ENCODE data around the gene PPP1CA. TPM values are rescaled to one million over a fixed set of nuclear protein-coding genes. Genes with fewer than 3 reads are reported as not detected.
A peak's percentile ranks its signal among the peaks of the same experiment; 100 is the strongest.

PPP1CA gene
- total and polyA plus RNA-seq, 2 donors (not counting 1 experiment from before 2014, with no cell fraction given): 104 to 135 TPM

- H3K4me1 ChIP-seq (ENCODE audit: control insufficient read depth, extremely low read depth, insufficient read depth, low read length): peaks cover 45% of the 10 kb centered on the region
- peaks cover 1% of the 10 kb centered on the region for H3K36me3 ChIP-seq (ENCODE audit: control insufficient read depth, insufficient read depth, low read length)
- no peaks in the 10 kb centered on the region for H3K9me3 ChIP-seq (ENCODE audit: control insufficient read depth, insufficient read depth, low read depth, low read length)
- H4K20me1 ChIP-seq (ENCODE audit: control insufficient read depth, extremely low read depth, insufficient read depth, low read length): no peaks in the 10 kb centered on the region
- peak within 1 kb of the TSS; percentile 95 for H3K9ac ChIP-seq (ENCODE audit: insufficient read depth, low read length)
- no peak for TF ChIP-seq EZH2 (IDR thresholded peaks at IDR 0.05; ENCODE audit: low read length, missing control alignments)
- no peak for TF ChIP-seq CTCF (conservative IDR thresholded peaks at IDR 0.05 in 1 of 2, IDR thresholded peaks at IDR 0.05 in 1 of 2; ENCODE audit: low read depth in 1 of 2, low read length in 2 of 2)
- peak; percentile 93 to 95 for DNase-seq (ENCODE audit: low read depth in 2 of 2)
- H3K27ac ChIP-seq (ENCODE audit: insufficient read depth, low read length): peak within 1 kb of the TSS; percentile 99
- no peak within 1 kb of the TSS for H2AFZ ChIP-seq (ENCODE audit: low read length)
- peak within 1 kb of the TSS; percentile 91 for H3K4me2 ChIP-seq (ENCODE audit: extremely low read depth, insufficient read depth, low read length)
- H3K4me3 ChIP-seq (replicated peaks in 1 of 4; ENCODE audit: control extremely low read depth in 1 of 4, insufficient read depth in 1 of 4, low read depth in 3 of 4, low read length in 4 of 4): peak within 1 kb of the TSS; percentile 52 to 93 (median 78)
- peaks cover 4% of the 10 kb centered on the region for H3K79me2 ChIP-seq (ENCODE audit: control insufficient read depth, insufficient read depth, low read length)
- H3K27me3 ChIP-seq (ENCODE audit: control insufficient read depth, insufficient read depth, low read length): no peaks in the 10 kb centered on the region
These were observed 48.2 kb downstream of the PPP1CA start, which contains the start of gene POLD4 for GRCh38 chr11:67353317-67354074. POLD4 (minus strand) TSS chr11:67353546; CDS start chr11:67353399, 147 bp downstream.

GRCh38 chr11:67352546-67353316 is 48.9 kb downstream of the PPP1CA start:
- TF ChIP-seq EZH2 (IDR thresholded peaks at IDR 0.05; ENCODE audit: low read length, missing control alignments) (no peak), CTCF (conservative IDR thresholded peaks at IDR 0.05 in 1 of 2, IDR thresholded peaks at IDR 0.05 in 1 of 2; ENCODE audit: low read depth in 1 of 2, low read length in 2 of 2) (no peak)
- DNase-seq (ENCODE audit: low read depth in 2 of 2): no peak
- Histone ChIP-seq H3K4me3 (replicated peaks in 1 of 4; ENCODE audit: control extremely low read depth in 1 of 4, insufficient read depth in 1 of 4, low read depth in 3 of 4, low read length in 4 of 4) (peak overlapping the region; percentile 52 to 93 (median 78)), H3K4me1 (ENCODE audit: control insufficient read depth, extremely low read depth, insufficient read depth, low read length) (peaks cover 39% of the 10 kb centered on the region), H3K9me3 (ENCODE audit: control insufficient read depth, insufficient read depth, low read depth, low read length) (no peaks in the 10 kb centered on the region), H3K27me3 (ENCODE audit: control insufficient read depth, insufficient read depth, low read length) (no peaks in the 10 kb centered on the region), H2AFZ (ENCODE audit: low read length) (no peak overlapping the region), H3K27ac (ENCODE audit: insufficient read depth, low read length) (peak overlapping the region; percentile 99), H3K79me2 (ENCODE audit: control insufficient read depth, insufficient read depth, low read length) (peaks cover 4% of the 10 kb centered on the region), H3K4me2 (ENCODE audit: extremely low read depth, insufficient read depth, low read length) (peak overlapping the region; percentile 91), H3K36me3 (ENCODE audit: control insufficient read depth, insufficient read depth, low read length) (peaks cover 1% of the 10 kb centered on the region), H4K20me1 (ENCODE audit: control insufficient read depth, extremely low read depth, insufficient read depth, low read length) (no peaks in the 10 kb centered on the region), H3K9ac (ENCODE audit: insufficient read depth, low read length) (peak overlapping the region; percentile 95)

All from fibroblast of lung (primary cell).